DND-41 (cell line): ENCODE data around the gene DNAH3.
A peak's percentile ranks its signal among the peaks of the same experiment; 100 is the strongest.

Source experiments
- CTCF ChIP-seq: IDR thresholded peaks from 2 replicates; pipeline ENCODE4 v1.5.1; 2012; ENCODE audit warnings: borderline replicate concordance, low read length, moderate library complexity, mild to moderate bottlenecking; ENCODE audit not compliant: poor library complexity, severe bottlenecking; ENCODE audit errors: extremely low read depth
- EZH2 ChIP-seq: IDR thresholded peaks from 3 replicates; pipeline ENCODE4 v1.6.1; 2012; ENCODE audit warnings: borderline replicate concordance, low read depth, mild to moderate bottlenecking, moderate library complexity, low read length, inconsistent platforms; ENCODE audit not compliant: severe bottlenecking

DNA sequence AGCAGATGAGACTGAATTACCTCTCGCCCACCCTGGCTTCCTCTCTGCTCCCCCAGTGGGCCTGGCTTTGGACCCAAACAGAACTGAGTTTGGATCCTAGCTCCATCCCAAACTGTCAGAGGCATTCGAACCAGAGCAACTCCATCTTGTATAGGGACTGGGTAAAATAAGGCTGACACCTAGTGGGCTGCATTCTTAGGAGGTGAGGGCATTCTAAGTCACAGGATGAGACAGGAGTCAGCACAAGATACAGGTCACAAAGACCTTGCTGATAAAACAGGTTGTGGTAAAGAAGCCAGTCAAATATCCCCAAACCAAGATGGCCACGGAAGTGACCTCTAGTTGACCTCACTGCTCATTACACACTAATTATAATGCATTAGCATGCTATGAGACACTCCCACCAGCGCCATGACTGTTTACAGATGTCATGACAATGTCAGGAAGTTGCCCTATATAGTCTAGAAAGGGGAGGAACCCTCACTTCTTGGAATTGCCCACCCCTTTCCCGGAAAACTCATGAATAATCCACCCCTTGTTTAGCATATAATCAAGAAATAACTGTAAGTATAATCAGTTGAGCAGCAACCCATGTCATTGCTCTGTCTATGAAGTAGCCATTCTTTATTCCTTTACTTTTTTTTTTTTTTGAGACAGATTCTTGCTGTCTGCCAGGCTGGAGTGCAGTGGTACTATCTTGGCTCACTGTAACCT is 205.6 kb downstream of the DNAH3 start:
- TF ChIP-seq CTCF (peak; percentile 36), EZH2 (no peak)
